CD14-positive monocyte (primary cell): ENCODE data around the gene KRT13. TPM values are rescaled to one million over a fixed set of nuclear protein-coding genes. Genes with fewer than 3 reads are reported as not detected.

Experiments
- DNase-seq, 3 donors: peaks; one replicate each; pipeline ENCODE4 v3.0.0-alpha.2; 2011 to 2022
- H2AFZ ChIP-seq: 2 replicates; pipeline ENCODE4 v1.6.0; 2012; ENCODE audit warnings: mild to moderate bottlenecking, low read depth, low read length, inconsistent platforms; ENCODE audit not compliant: insufficient read depth, poor library complexity, severe bottlenecking
- H3K27ac ChIP-seq, 2 donors: 1 replicate in 1 of 2; 2 replicates in 1 of 2; pipeline ENCODE4 v1.5.1; 2012 to 2013; ENCODE audit warnings: low read length in 2 of 2, control low read depth in 1 of 2, inconsistent platforms in 1 of 2, low read depth in 1 of 2, mild to moderate bottlenecking in 1 of 2
- H3K27me3 ChIP-seq, 2 donors: one replicate each; pipeline versions ENCODE4 v1.6.0 to v1.6.1; 2011 to 2013; ENCODE audit warnings: low read length in 2 of 2; ENCODE audit not compliant: control insufficient read depth in 2 of 2, insufficient read depth in 2 of 2
- H3K36me3 ChIP-seq, 2 donors: replicated peaks in 1 of 2; 1 replicate in 1 of 2; 2 replicates in 1 of 2; pipeline versions ENCODE4 v1.5.1 to v1.6.1; 2012 to 2013; ENCODE audit warnings: low read length in 2 of 2, control low read depth in 1 of 2, inconsistent platforms in 1 of 2, mild to moderate bottlenecking in 1 of 2; ENCODE audit not compliant: insufficient read depth in 2 of 2, control insufficient read depth in 1 of 2
- H3K4me1 ChIP-seq, 2 donors: 1 replicate in 1 of 2; 2 replicates in 1 of 2; pipeline versions ENCODE4 v1.5.1 to v1.6.1; 2012 to 2013; ENCODE audit warnings: low read length in 2 of 2, control low read depth in 1 of 2, inconsistent platforms in 1 of 2, mild to moderate bottlenecking in 1 of 2, moderate library complexity in 1 of 2; ENCODE audit not compliant: insufficient read depth in 2 of 2, control insufficient read depth in 1 of 2
- H3K4me2 ChIP-seq: replicated peaks from 2 replicates; pipeline ENCODE3; 2012; ENCODE audit warnings: low read length, moderate library complexity, mild to moderate bottlenecking; ENCODE audit not compliant: poor library complexity, severe bottlenecking; ENCODE audit errors: extremely low read depth
- H3K4me3 ChIP-seq, 3 experiments: fragments of 200-600 bp in 1 of 3; sonication (generic) in 1 of 3; replicated peaks in 1 of 3; 1 replicate in 2 of 3; 2 replicates in 1 of 3; pipeline ENCODE4 v1.5.1; 2011 to 2013; ENCODE audit warnings: low read length in 3 of 3, mild to moderate bottlenecking in 3 of 3, control low read depth in 2 of 3, low read depth in 2 of 3, inconsistent platforms in 1 of 3, moderate library complexity in 1 of 3
- H3K79me2 ChIP-seq: 2 replicates; pipeline ENCODE4 v1.6.0; 2012; ENCODE audit warnings: mild to moderate bottlenecking, control low read depth, inconsistent platforms, low read length, moderate library complexity; ENCODE audit not compliant: insufficient read depth
- H3K9ac ChIP-seq: 2 replicates; pipeline ENCODE4 v1.6.0; 2017; ENCODE audit warnings: low read length, mild to moderate bottlenecking; ENCODE audit not compliant: insufficient read depth, poor library complexity, severe bottlenecking
- H3K9me3 ChIP-seq, 2 donors: replicated peaks in 1 of 2; 1 replicate in 1 of 2; 2 replicates in 1 of 2; pipeline versions ENCODE4 v1.5.1 to v1.6.1; 2012 to 2013; ENCODE audit warnings: low read length in 2 of 2, control low read depth in 1 of 2; ENCODE audit not compliant: control insufficient read depth in 1 of 2, insufficient read depth in 1 of 2
- H4K20me1 ChIP-seq: 2 replicates; pipeline ENCODE4 v1.6.0; 2012; ENCODE audit warnings: mild to moderate bottlenecking, low read length, control low read depth, moderate library complexity; ENCODE audit not compliant: insufficient read depth
- H3K27ac Mint-ChIP-seq, 7 donors: one replicate each; pipeline ENCODE4 v1.8.0; 2020; ENCODE audit warnings: mild to moderate bottlenecking in 7 of 7, mixed read lengths in 7 of 7, moderate library complexity in 6 of 7, inconsistent platforms in 2 of 7
- H3K27me3 Mint-ChIP-seq, 3 donors: one replicate each; pipeline ENCODE4 v1.8.0; 2021 to 2022; ENCODE audit warnings: low read depth in 3 of 3, mild to moderate bottlenecking in 3 of 3, mixed read lengths in 3 of 3, moderate library complexity in 3 of 3, inconsistent platforms in 1 of 3
- H3K36me3 Mint-ChIP-seq, 2 donors: one replicate each; pipeline ENCODE4 v1.8.0; 2020; ENCODE audit warnings: mixed read lengths in 2 of 2, inconsistent platforms in 1 of 2, mild to moderate bottlenecking in 1 of 2
- H3K4me1 Mint-ChIP-seq: one replicate; pipeline ENCODE4 v1.8.0; 2020; ENCODE audit warnings: mild to moderate bottlenecking, mixed read lengths
- H3K4me3 Mint-ChIP-seq, 2 donors: one replicate each; pipeline ENCODE4 v1.8.0; 2020; ENCODE audit warnings: mild to moderate bottlenecking in 2 of 2, mixed read lengths in 2 of 2, moderate library complexity in 1 of 2
- H3K9me3 Mint-ChIP-seq, 7 donors: one replicate each; pipeline ENCODE4 v1.8.0; 2020 to 2022; ENCODE audit warnings: mixed read lengths in 7 of 7, mild to moderate bottlenecking in 6 of 7, moderate library complexity in 6 of 7, inconsistent platforms in 2 of 7
- WGBS: methylation state at CpG from one replicate; pipeline ENCODE4 v1.1.5; 2013; ENCODE audit warnings: missing lambda C conversion rate; ENCODE audit not compliant: insufficient coverage; 5-methylcytosine and 5-hydroxymethylcytosine counted together
- intact Hi-C, 2 donors: fragments of 100-400 bp; cut with micrococcal nuclease; formaldehyde crosslinking; loops; one replicate each; pipeline versions ENCODE4 v1.15.0 to v1.15.1; 2023
- polyA plus RNA-seq, 3 donors: library from polyadenylated mRNA; depleted of rRNA in 1 of 3; unstranded in 2 of 3; stranded (reverse) in 1 of 3; fragments of 300-500 nt in 2 of 3; fragments of >200 nt in 1 of 3; fragmentation: Illumina TruSeq in 2 of 3; gene quantifications; 1 replicate in 2 of 3; 2 replicates in 1 of 3; pipeline ENCODE4 v1.2.3, GENCODE V29; 2012 to 2021
- TF ChIP-seq, protein P1 (sequence below): fragments of 200-600 bp; IDR thresholded peaks from one replicate; pipeline ENCODE4 v1.8.0; 2022; ENCODE audit warnings: antibody characterized with exemption, mild to moderate bottlenecking

The KRT13 gene
- polyA plus RNA-seq, 3 donors, result not detected

DNA sequence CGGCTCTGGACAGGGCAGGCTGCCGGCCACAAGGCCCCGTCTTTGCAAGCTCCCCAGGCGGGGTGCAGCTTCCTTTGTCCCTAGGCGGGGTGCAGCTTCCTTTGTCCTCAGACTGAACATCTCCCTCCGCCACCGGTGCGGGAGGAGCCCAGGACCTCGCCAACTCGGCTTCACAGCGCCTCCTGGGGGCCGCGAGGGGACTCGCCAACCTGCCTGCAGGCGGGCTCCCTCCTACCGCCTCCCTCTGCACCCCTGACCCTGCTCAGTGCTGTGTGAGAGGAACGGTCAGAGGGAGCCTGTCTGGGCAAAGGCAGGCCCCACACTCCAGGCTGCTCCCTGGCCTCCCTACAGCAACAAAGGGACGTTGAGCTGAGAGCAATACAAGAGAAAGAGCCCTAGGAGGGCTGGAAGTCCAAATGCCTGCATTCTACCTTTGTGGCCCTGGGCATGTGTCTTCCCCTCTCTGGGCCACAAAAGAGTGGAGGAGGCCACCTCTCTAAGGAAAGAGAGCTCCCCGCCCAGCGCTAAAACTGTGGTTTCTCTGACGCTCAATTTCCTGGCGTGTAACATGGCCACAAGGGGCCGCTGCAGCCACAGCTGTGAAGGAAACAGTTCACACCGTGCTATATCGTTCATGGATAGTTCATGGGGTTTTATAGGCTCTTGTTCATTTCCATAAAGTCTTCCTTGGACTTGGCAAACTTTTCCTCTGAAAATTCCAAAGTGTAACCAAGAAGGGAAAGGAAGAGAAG, 43.6 kb upstream of the KRT13 start:
- H3K36me3 ChIP-seq, result no peaks in the 10 kb centered on the region
- H3K4me3 Mint-ChIP-seq, result peak overlapping the region; percentile 66 to 80
- no peaks in the 10 kb centered on the region for H3K79me2 ChIP-seq
- peak overlapping the region in 3 of 7 donors; percentile 48 to 80 (median 60) for H3K27ac Mint-ChIP-seq
- no peaks in the 10 kb centered on the region for H3K27me3 ChIP-seq
- H3K36me3 Mint-ChIP-seq, result peaks cover 0 to 2% of the 10 kb centered on the region in 2 donors
- peak overlapping the region; percentile 78 for H2AFZ ChIP-seq
- peaks cover 1 to 15% (median 8%) of the 10 kb centered on the region in 3 donors for H3K27me3 Mint-ChIP-seq
- H3K9ac ChIP-seq, result peak overlapping the region; percentile 19
- intact Hi-C loops, result loop anchor here (1.0 to 10.0 kb wide), 8 partner anchors 57 to 746 kb away; partner anchors contain the start of gene KRT36 (in 1 of the 2)
- peak overlapping the region; percentile 0 to 64 (median 21) for H3K4me3 ChIP-seq
- 0% methylated on average over 16 of the region's 25 CpGs for WGBS
- no peak overlapping the region for H3K27ac ChIP-seq
- peak; percentile 65 to 71 (median 66) for DNase-seq
- TF ChIP-seq, protein P1, sequence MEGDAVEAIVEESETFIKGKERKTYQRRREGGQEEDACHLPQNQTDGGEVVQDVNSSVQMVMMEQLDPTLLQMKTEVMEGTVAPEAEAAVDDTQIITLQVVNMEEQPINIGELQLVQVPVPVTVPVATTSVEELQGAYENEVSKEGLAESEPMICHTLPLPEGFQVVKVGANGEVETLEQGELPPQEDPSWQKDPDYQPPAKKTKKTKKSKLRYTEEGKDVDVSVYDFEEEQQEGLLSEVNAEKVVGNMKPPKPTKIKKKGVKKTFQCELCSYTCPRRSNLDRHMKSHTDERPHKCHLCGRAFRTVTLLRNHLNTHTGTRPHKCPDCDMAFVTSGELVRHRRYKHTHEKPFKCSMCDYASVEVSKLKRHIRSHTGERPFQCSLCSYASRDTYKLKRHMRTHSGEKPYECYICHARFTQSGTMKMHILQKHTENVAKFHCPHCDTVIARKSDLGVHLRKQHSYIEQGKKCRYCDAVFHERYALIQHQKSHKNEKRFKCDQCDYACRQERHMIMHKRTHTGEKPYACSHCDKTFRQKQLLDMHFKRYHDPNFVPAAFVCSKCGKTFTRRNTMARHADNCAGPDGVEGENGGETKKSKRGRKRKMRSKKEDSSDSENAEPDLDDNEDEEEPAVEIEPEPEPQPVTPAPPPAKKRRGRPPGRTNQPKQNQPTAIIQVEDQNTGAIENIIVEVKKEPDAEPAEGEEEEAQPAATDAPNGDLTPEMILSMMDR, result peak; percentile 100
- H3K9me3 ChIP-seq, result peaks cover 3 to 7% of the 10 kb centered on the region in 2 donors
- H4K20me1 ChIP-seq, result no peaks in the 10 kb centered on the region
- H3K4me1 ChIP-seq, result peaks cover 16 to 20% of the 10 kb centered on the region in 2 donors
- H3K4me2 ChIP-seq, result peak overlapping the region; percentile 68
- H3K4me1 Mint-ChIP-seq, result peaks cover 21% of the 10 kb centered on the region
- peaks cover 4 to 10% (median 7%) of the 10 kb centered on the region in 7 donors for H3K9me3 Mint-ChIP-seq

DNA sequence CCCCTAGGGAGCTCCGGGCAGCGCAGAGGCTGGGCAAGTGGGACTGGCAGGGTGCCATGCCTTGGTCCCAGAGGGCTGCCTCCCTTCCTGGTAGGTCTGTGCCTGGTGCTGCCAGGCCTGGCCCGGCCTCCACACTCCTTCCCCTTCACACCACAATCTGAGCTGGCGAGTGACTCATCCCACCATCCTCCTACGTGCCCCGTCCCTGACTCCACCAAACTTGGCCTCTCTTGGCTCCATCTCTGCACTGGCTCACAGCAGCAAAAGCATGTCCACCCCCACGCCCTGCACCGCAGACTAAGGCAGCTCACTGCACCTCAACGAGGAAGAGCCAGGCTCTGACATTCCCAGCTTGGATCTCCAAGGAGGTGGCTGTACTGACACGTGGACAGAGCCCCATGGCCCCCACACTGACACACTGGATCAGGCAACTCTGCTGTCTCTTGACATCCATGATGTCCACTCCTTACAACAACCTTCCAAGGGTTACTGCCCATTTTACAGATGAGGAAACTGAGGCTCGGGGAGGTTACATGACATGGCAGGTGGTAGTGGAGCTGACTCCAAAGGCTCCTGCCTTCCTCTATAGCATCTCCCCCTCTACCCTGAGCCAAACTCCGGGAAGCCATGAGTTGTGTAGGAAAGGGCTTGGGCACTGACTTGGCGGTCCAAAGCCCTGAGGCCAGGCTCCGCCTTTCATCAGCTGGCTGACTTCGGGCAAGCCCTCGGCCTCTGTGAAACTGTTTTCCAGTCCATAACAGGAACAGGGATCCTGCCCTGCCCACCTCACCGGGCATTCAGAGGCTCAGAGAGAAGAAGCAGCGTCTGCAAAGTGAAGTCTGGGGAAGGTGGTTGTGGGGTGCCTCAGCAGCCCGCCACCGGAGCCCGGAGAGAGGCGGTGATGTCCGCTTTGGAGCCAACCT, 42.8 kb upstream of the KRT13 start:
- H3K9me3 Mint-ChIP-seq, result peaks cover 4 to 10% (median 7%) of the 10 kb centered on the region in 7 donors
- no peaks in the 10 kb centered on the region for H3K36me3 ChIP-seq
- H3K9me3 ChIP-seq, result peaks cover 3 to 7% of the 10 kb centered on the region in 2 donors
- peaks cover 16 to 20% of the 10 kb centered on the region in 2 donors for H3K4me1 ChIP-seq
- no peak overlapping the region for H3K27ac ChIP-seq
- H3K4me3 Mint-ChIP-seq, result peak overlapping the region; percentile 66 to 80
- no peaks in the 10 kb centered on the region for H3K79me2 ChIP-seq
- H3K36me3 Mint-ChIP-seq, result peaks cover 0 to 2% of the 10 kb centered on the region in 2 donors
- peak overlapping the region; percentile 68 for H3K4me2 ChIP-seq
- peaks cover 1 to 12% (median 8%) of the 10 kb centered on the region in 3 donors for H3K27me3 Mint-ChIP-seq
- peak overlapping the region; percentile 78 for H2AFZ ChIP-seq
- intact Hi-C loops, result loop anchor here (2.0 to 10.0 kb wide), 7 partner anchors 56 to 745 kb away; partner anchors contain the start of gene KRT36 (in 1 of the 2)
- peaks cover 21% of the 10 kb centered on the region for H3K4me1 Mint-ChIP-seq
- H3K27me3 ChIP-seq, result no peaks in the 10 kb centered on the region
- peak overlapping the region in 1 of 7 donors; percentile 37 for H3K27ac Mint-ChIP-seq
- WGBS, result 26% methylated on average over 21 of the region's 23 CpGs
- H3K9ac ChIP-seq, result peak overlapping the region; percentile 19
- TF ChIP-seq, protein P1, result no peak
- no peaks in the 10 kb centered on the region for H4K20me1 ChIP-seq
- peak overlapping the region in 2 of 3 experiments; percentile 0 to 64 for H3K4me3 ChIP-seq
- peak; percentile 51 to 67 (median 54) for DNase-seq
